Activated CD4-positive, alpha-beta T cell treated with anti-CD3 and anti-CD28 coated beads for 36 hours (primary cell): ENCODE data around the gene SLC5A2. TPM values are rescaled to one million over a fixed set of nuclear protein-coding genes. Genes with fewer than 3 reads are reported as not detected.
A peak's percentile ranks its signal among the peaks of the same experiment; 100 is the strongest.

Experiments used
- ATAC-seq: fragments of 200-7000 bp; cut with Tn5 transposase; one replicate; pipeline ENCODE4 v1.10.0; 2021; ENCODE audit warnings: mild to moderate bottlenecking, moderate library complexity
- CTCF ChIA-PET: fragments of 350-600 bp; sonication (Branson Sonifier 250); formaldehyde crosslinking; loops from one replicate; lab custom pipeline; 2021; ENCODE audit warnings: antibody characterized with exemption; lab: Charles Lee
- POLR2A ChIA-PET: fragments of 350-600 bp; sonication (Branson Sonifier 250); formaldehyde crosslinking; loops from one replicate; lab custom pipeline; 2021; ENCODE audit warnings: antibody characterized with exemption, inconsistent platforms; lab: Charles Lee
- DNase-seq: peaks from one replicate; pipeline ENCODE4 v3.0.0-alpha.2; 2020
- H3K27ac Mint-ChIP-seq: one replicate; pipeline ENCODE4 v1.8.0; 2021; ENCODE audit warnings: mixed read lengths
- H3K27me3 Mint-ChIP-seq: one replicate; pipeline ENCODE4 v1.8.0; 2021; ENCODE audit warnings: mixed read lengths
- H3K36me3 Mint-ChIP-seq: one replicate; pipeline ENCODE4 v1.8.0; 2021; ENCODE audit warnings: low read depth, mixed read lengths
- H3K4me1 Mint-ChIP-seq: one replicate; pipeline ENCODE4 v1.8.0; 2021; ENCODE audit warnings: mixed read lengths
- H3K4me3 Mint-ChIP-seq: one replicate; pipeline ENCODE4 v1.8.0; 2021; ENCODE audit warnings: mild to moderate bottlenecking, moderate library complexity, mixed read lengths
- H3K9me3 Mint-ChIP-seq: one replicate; pipeline ENCODE4 v1.8.0; 2021; ENCODE audit warnings: low read depth, mixed read lengths
- intact Hi-C, 2 experiments: fragments of 100-400 bp; cut with DNase I in 1 of 2; cut with micrococcal nuclease in 1 of 2; formaldehyde crosslinking; loops; one replicate each; pipeline versions ENCODE4 v1.14.2 to v1.15.1; 2022 to 2024; cut with DNase I, micrococcal nuclease
- total RNA-seq, 2 experiments: library from RNA; stranded (reverse); gene quantifications; one replicate each; pipeline ENCODE4 v1.2.3, GENCODE V29; 2021

Gene SLC5A2
- total RNA-seq, 2 experiments from 2014 or later = 0.11 TPM

DNA sequence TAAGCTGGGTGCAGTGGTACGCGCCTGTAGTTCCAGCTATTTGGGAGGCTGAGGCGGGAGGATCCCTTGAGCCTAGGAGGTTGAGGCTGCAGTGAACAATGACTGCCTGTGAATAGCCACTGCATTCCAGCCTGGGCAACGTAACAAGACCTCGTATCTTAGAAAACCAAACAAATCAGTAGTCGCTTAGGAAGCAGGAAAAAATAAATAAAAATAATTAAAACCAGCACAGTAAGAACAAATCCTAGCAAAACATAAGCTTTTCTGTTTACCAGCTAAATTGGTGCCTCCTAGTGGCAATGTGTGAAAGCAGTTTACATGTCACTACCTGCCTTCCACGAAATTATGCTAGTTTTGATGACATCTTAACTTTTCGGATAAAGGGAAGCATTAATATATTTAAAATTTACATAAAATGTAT lies 22.3 kb upstream of the SLC5A2 start:
- ChIA-PET CTCF (interaction anchor here (0.5 to 3.3 kb wide), 33 partner anchors 9 to 478 kb away, joined by 3 to 17 read pairs (median 3); partner anchors contain the start of genes PYCARD, RUSF1 and TGFB1I1), POLR2A (interaction anchor here (0.5 to 1.4 kb wide), 5 partner anchors 10 to 412 kb away, joined by 3 to 6 read pairs (median 5); no protein-coding TSS in a partner anchor)
- DNase-seq (no peak), ATAC-seq (no peak)
- H3K4me1 Mint-ChIP-seq = peaks cover 32% of the 10 kb centered on the region
- intact Hi-C loops = no loop called here
- peaks cover 30% of the 10 kb centered on the region for H3K36me3 Mint-ChIP-seq
- H3K4me3 Mint-ChIP-seq = peak overlapping the region; percentile 79
- no peaks in the 10 kb centered on the region for H3K9me3 Mint-ChIP-seq
- H3K27ac Mint-ChIP-seq = peak overlapping the region; percentile 94
- no peaks in the 10 kb centered on the region for H3K27me3 Mint-ChIP-seq

DNA sequence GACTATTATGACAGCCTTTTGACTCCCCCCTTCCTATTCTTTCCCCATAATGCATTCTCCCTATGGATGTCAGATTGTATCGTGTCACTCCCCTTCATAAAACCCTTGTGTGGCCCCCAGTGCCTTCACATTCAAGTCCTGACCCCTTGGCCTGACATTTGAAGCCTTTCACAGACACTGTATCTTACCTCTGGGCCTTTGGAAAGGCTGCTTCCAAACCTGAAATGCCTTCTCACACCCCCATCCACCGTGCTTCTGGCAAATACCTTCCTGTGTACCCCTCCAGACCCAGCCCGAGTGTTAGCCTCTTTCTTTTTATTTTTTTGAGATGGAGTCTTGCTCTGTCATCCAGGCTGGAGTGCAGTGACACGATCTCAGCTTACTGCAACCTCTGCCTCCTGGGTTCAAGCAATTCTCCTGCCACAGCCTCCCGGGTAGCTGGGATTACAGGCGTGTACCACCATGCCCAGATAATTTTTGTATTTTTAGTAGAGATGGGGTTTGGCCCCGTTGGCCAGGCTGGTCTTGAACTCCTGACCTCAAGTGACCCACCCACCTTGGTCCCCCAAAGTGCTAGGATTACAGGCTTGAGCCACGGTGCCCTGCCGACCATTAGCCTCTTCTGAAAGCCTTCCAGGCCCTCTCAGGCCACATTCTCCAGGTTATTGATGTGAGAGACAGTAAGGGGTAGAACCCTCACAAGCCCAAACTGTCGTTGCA lies 21.6 kb upstream of the SLC5A2 start:
- Mint-ChIP-seq H3K4me3 (peak overlapping the region; percentile 4), H3K9me3 (no peaks in the 10 kb centered on the region), H3K27me3 (no peaks in the 10 kb centered on the region), H3K4me1 (peaks cover 26% of the 10 kb centered on the region), H3K36me3 (peaks cover 25% of the 10 kb centered on the region), H3K27ac (peak overlapping the region; percentile 15)
- ChIA-PET POLR2A (interaction anchor here (0.6 to 1.4 kb wide), 2 partner anchors 9 to 76 kb away, joined by 5 to 6 read pairs; no protein-coding TSS in a partner anchor), CTCF (interaction anchor here (0.5 to 3.3 kb wide), 25 partner anchors 9 to 479 kb away, joined by 3 to 17 read pairs (median 3); partner anchors contain the start of genes PYCARD, RUSF1 and TGFB1I1)
- ATAC-seq (no peak), DNase-seq (no peak)
- intact Hi-C loops = no loop called here

DNA sequence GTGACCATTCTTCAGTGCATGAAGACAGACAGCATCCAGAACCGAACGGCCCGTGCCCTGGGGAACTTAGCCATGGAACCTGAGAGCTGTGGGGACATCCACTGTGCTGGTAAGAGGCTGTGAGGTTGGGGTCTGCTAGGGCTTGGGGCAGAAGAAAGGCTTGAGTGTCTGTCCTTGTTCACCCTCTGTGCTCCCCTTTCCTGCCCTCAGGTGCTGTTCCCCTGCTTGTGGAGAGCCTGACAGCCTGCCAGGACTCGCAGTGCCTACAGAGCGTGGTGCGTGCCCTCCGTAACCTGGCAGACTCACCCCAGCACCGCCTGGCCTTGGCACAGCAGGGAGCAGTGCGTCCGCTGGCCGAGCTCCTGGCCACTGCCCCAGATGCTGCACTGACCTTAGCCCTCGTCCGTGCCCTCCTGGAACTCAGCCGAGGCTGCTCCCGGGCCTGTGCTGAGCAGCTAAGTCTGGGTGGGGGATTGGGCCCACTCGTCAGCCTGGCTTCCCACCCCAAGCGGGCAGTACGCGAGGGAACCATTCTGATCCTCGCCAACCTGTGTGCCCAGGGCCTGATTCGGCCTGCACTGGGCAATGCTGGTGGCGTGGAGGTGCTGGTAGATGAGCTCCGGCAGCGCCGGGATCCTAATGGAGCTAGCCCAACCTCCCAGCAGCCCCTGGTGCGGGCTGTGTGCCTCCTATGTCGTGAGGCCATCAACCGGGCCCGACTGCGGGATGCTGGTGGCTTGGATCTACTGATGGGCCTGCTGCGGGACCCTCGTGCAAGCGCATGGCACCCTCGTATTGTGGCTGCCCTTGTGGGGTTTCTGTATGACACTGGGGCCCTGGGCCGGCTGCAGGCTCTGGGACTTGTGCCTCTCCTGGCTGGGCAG lies 20.8 kb upstream of the SLC5A2 start:
- peaks cover 26% of the 10 kb centered on the region for H3K4me1 Mint-ChIP-seq
- CTCF ChIA-PET = interaction anchor here (1.0 to 3.3 kb wide), 5 partner anchors 12 to 406 kb away, joined by 3 to 17 read pairs (median 4); no protein-coding TSS in a partner anchor
- no peak overlapping the region for H3K4me3 Mint-ChIP-seq
- POLR2A ChIA-PET = interaction anchor here (0.6 kb wide), 1 partner anchor 15 kb away, joined by 3 read pairs; no protein-coding TSS in a partner anchor
- H3K27me3 Mint-ChIP-seq = no peaks in the 10 kb centered on the region
- no peak overlapping the region for H3K27ac Mint-ChIP-seq
- intact Hi-C loops = no loop called here
- DNase-seq (no peak), ATAC-seq (no peak)
- no peaks in the 10 kb centered on the region for H3K9me3 Mint-ChIP-seq
- peaks cover 25% of the 10 kb centered on the region for H3K36me3 Mint-ChIP-seq

DNA sequence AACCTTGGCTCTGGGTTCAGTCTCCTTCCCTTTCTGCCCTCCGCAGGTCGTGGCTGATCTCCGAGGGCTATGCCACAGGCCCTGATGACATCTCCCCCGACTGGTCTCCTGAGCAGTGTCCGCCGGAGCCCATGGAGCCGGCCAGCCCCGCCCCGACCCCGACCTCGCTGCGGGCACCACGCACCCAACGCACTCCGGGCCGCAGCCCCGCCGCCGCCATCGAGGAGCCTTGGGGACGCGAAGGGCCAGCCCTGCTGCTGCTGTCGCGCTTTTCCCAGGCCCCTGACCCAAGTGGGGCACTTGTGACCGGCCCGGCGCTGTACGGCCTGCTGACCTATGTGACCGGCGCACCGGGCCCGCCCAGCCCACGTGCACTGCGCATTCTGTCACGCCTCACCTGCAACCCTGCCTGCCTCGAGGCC lies 18.6 kb upstream of the SLC5A2 start:
- Mint-ChIP-seq H3K36me3 (peaks cover 12% of the 10 kb centered on the region), H3K4me3 (no peak overlapping the region), H3K27ac (no peak overlapping the region), H3K27me3 (no peaks in the 10 kb centered on the region), H3K9me3 (no peaks in the 10 kb centered on the region), H3K4me1 (peaks cover 20% of the 10 kb centered on the region)
- ATAC-seq (no peak), DNase-seq (no peak)
- ChIA-PET POLR2A (interaction anchor here (1.2 kb wide), 1 partner anchor 39 kb away, joined by 3 read pairs; no protein-coding TSS in a partner anchor), CTCF (no interaction called here)
- intact Hi-C loops = no loop called here

DNA sequence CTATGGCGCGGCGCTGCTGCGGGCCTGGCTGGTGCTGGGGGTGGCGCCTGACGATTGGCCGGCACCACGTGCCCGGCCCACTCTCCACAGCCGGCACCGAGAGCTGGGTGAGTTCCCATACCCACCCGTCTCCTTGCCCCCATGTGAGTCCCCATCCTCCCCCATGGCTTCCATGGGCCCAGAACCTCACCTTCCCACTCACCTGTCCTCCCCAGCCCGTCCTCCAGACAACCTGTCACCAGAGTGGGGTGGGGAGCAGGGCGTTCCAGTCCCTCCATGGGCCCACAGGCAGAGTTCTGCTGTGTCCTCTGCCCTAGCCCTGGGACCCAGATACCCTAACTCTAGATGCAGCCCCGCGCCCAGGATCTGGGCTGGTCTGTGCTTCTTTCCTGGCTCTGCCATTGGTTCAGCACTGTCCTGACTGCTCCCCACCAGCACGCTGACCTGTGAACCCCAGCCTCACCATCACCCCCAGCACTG lies 18.1 kb upstream of the SLC5A2 start:
- DNase-seq = no peak
- Mint-ChIP-seq H3K4me3 (no peak overlapping the region), H3K27ac (no peak overlapping the region), H3K9me3 (no peaks in the 10 kb centered on the region), H3K27me3 (no peaks in the 10 kb centered on the region), H3K4me1 (peaks cover 20% of the 10 kb centered on the region), H3K36me3 (peaks cover 12% of the 10 kb centered on the region)
- no peak for ATAC-seq
- ChIA-PET CTCF (no interaction called here), POLR2A (no interaction called here)
- intact Hi-C loops = no loop called here

DNA sequence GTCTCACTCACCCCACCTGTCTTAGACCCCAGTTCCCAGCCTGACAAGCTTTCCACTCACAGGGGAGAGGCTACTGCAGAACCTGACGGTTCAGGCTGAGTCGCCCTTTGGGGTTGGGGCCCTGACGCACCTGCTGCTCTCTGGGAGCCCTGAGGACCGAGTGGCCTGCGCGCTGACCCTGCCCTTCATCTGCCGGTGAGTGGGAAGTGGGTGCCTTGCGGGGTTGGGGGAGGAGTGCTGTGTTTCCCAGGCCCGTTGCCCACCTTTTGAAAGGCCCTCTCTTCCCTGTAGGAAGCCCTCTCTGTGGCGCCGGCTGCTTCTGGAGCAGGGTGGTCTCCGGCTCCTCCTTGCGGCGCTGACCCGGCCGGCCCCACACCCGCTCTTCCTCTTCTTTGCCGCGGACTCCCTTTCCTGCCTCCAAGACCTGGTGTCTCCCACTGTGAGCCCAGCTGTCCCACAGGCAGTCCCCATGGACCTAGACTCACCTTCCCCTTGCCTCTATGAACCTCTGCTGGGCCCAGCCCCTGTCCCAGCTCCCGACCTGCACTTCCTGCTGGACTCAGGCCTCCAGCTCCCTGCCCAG lies 17.0 kb upstream of the SLC5A2 start:
- Mint-ChIP-seq H3K27me3 (no peaks in the 10 kb centered on the region), H3K36me3 (peaks cover 12% of the 10 kb centered on the region), H3K9me3 (no peaks in the 10 kb centered on the region), H3K4me1 (peaks cover 11% of the 10 kb centered on the region), H3K4me3 (no peak overlapping the region), H3K27ac (no peak overlapping the region)
- no peak for ATAC-seq
- CTCF ChIA-PET = no interaction called here
- POLR2A ChIA-PET = no interaction called here
- intact Hi-C loops = no loop called here
- DNase-seq = no peak

DNA sequence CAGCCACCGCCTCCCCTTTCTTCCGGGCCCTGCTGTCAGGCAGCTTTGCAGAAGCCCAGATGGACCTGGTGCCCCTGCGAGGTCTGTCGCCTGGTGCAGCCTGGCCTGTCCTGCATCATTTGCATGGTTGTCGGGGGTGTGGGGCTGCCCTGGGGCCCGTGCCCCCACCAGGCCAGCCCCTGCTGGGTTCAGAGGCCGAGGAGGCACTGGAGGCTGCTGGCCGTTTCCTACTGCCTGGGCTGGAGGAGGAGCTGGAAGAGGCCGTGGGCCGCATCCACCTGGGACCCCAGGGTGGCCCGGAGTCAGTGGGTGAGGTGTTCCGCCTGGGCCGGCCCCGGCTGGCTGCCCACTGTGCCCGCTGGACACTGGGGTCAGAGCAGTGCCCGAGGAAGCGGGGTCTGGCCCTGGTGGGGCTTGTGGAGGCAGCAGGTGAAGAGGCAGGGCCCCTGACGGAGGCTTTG lies 16.5 kb upstream of the SLC5A2 start:
- ATAC-seq (no peak), DNase-seq (no peak)
- no peak overlapping the region for H3K4me3 Mint-ChIP-seq

DNA sequence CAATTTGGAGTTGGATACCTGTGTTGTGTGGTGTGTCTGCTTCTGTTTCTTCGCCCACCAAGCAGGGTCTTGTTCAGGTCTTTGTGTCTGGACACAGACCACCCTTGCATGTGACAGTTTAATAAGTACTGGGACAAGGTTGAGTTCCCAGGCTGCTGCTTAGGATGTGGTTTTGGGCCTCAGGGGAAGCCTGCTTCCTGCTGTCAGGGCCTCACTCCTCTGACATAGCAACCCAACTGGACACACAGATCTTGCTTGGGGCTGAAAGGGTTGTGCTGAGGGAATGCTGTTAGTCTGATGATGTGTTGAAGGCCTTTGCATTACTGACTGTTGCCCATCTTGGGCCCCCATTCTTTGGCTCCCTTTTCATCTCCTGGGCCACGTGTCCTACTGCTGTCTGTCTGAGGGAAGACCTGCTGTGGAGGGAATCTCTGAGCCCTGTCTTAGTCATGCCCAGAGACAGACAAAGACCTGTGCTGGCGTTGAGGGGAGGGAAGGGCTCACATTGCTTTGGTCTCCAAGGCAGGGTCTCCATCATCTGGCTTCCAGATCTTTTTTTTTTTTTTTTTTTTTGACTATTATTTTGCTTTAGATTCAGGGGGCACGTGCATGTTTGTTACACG lies 15.7 kb upstream of the SLC5A2 start:
- ChIA-PET CTCF (no interaction called here), POLR2A (no interaction called here)
- H3K27me3 Mint-ChIP-seq = peaks cover 8% of the 10 kb centered on the region
- intact Hi-C loops = no loop called here
- H3K4me1 Mint-ChIP-seq = peaks cover 9% of the 10 kb centered on the region
- H3K9me3 Mint-ChIP-seq = no peaks in the 10 kb centered on the region
- ATAC-seq (no peak), DNase-seq (no peak)
- peaks cover 12% of the 10 kb centered on the region for H3K36me3 Mint-ChIP-seq
- H3K4me3 Mint-ChIP-seq = no peak overlapping the region
- no peak overlapping the region for H3K27ac Mint-ChIP-seq

More for the DNA sequence above, 16.5 kb upstream of the SLC5A2 start:
- Mint-ChIP-seq H3K27ac (no peak overlapping the region), H3K27me3 (peaks cover 4% of the 10 kb centered on the region), H3K9me3 (no peaks in the 10 kb centered on the region), H3K4me1 (peaks cover 8% of the 10 kb centered on the region), H3K36me3 (peaks cover 12% of the 10 kb centered on the region)
- POLR2A ChIA-PET = no interaction called here
- intact Hi-C loops = no loop called here
- CTCF ChIA-PET = no interaction called here

DNA sequence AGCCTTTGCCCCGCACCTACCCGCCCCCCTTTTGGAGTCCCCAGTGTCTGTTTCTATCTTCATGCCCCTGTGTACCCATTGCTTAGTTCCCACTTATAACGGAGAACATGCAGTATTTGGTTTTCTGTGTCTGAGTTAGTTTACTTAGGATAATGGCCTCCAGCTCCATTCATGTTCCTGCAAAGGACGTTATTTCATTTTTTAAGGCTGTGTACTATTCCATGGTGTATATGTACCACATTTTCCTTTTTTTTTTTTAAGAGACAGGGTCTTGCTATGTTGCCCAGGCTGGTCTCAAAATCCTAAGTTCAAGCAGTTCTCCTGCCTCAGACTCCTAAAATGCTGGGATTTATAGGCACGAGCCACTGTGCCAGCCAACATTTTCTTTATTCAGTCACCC lies 15.1 kb upstream of the SLC5A2 start:
- no peaks in the 10 kb centered on the region for H3K9me3 Mint-ChIP-seq
- no peak for DNase-seq
- peaks cover 11% of the 10 kb centered on the region for H3K36me3 Mint-ChIP-seq
- POLR2A ChIA-PET = no interaction called here
- no peak overlapping the region for H3K4me3 Mint-ChIP-seq
- peaks cover 13% of the 10 kb centered on the region for H3K27me3 Mint-ChIP-seq
- intact Hi-C loops = no loop called here
- CTCF ChIA-PET = interaction anchor here (1.0 kb wide), 1 partner anchor 309 kb away, joined by 3 read pairs; no protein-coding TSS in a partner anchor
- H3K27ac Mint-ChIP-seq = no peak overlapping the region
- peaks cover 12% of the 10 kb centered on the region for H3K4me1 Mint-ChIP-seq
- ATAC-seq = no peak

DNA sequence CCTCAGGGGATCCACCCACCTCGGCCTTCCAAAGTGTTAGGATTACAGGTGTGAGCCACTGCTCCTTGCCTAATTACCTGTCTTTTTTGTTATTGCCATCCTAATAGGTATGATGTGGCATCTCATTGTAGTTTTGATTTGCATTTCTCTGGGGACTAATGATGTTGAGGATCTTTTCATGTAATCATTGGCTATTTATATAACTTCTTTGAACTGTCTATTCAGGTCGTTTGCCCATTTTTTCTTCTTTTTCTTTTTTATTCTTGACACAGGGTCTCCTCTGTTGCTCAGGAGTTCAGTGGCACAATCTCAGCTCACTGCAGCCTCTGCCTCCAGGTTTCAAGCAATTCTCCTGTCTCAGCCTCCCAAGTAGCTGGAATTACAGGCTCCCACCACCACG lies 12.3 kb upstream of the SLC5A2 start:
- H3K4me3 Mint-ChIP-seq = no peak overlapping the region
- H3K27me3 Mint-ChIP-seq = peaks cover 18% of the 10 kb centered on the region
- no peak for DNase-seq
- no peak for ATAC-seq
- ChIA-PET CTCF (interaction anchor here (0.6 to 0.7 kb wide), 2 partner anchors 10 to 397 kb away, joined by 3 read pairs; partner anchors contain the start of genes ZNF646 and ZNF668), POLR2A (interaction anchor here (1.0 kb wide), 1 partner anchor 10 kb away, joined by 5 read pairs; no protein-coding TSS in a partner anchor)
- intact Hi-C loops = no loop called here
- H3K9me3 Mint-ChIP-seq = no peaks in the 10 kb centered on the region
- no peak overlapping the region for H3K27ac Mint-ChIP-seq
- peaks cover 12% of the 10 kb centered on the region for H3K4me1 Mint-ChIP-seq
- H3K36me3 Mint-ChIP-seq = peaks cover 5% of the 10 kb centered on the region
